A549 treated with AZD2906 at 1 μM for 4 hours (cell line): ENCODE results near the gene RUNX2. TPM values are rescaled to one million over a fixed set of nuclear protein-coding genes. Genes with fewer than 3 reads are reported as not detected.

Source experiments
- total RNA-seq: library from RNA; stranded (reverse); fragments of 200-300 nt; extraction: Qiagen RNA extraction; gene quantifications from 5 replicates; pipeline ENCODE4 v1.2.3, GENCODE V29; 2022

RUNX2 gene
- total RNA-seq = 1.1 to 1.5 TPM (median 1.3 TPM) in 5 replicates

GRCh38 chr6:45327956-45328522 is at the start of gene RUNX2:
Gene RUNX2, plus strand, starts transcription at chr6:45328330. Its CDS starts 397 bp downstream, at chr6:45328727.

DNA sequence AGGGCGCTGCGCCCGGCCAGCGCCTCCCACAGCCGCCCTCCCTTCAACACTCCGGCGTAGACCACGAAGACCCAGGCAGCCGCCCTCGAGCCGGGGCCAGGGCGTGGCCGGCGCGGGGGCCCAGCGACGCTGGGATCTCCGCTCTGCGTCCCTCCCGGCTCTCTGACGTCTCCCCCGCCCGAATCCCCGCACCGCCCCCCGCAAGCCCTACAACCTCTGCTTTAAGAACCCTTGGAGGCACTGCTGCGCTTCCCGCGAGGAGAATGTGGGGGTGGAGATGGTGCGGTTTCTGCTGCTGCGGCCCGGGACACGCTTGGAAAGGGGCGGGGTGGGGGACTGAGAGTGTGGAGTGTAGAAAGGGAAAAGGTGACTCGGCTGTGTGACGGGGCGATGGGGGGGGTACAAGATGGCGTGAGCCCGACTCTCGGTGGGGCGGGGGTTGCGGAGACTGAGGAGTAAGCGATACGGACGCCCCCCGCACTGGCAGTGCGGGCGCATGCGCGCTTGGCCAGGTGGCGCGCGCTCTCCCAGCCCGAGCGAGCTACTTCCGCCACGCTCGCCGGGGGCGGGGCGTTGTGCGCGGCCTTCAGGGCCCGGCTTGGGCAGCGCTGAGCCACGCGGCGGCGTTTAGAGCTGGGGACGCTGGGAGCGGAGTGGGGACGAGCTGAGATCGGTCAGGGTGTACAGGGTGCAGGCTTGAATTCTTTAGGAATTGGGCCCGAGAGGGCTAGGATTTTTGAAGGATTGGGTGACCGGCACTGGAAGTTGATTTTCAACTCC is 49.6 kb downstream of the RUNX2 start, which contains the start of gene SUPT3H:
Gene SUPT3H, minus strand, starts transcription at position 381 of the 780 bp plus-strand sequence.

Other genes starting within 250 kb of the RUNX2 start
- 3.9 to 4.7 TPM (median 4.3 TPM) in 5 replicates for gene SUPT3H, start 49.6 kb downstream of the RUNX2 start, total RNA-seq